GM04504 (cell line): ENCODE data around the gene MYCBP2.

Experiments
- DNase-seq: peaks from one replicate; pipeline ENCODE4 v3.0.0-alpha.2; 2012; ENCODE audit warnings: low read depth

Gene MYCBP2

GRCh38 chr13:77093735-77094134 lies 233.2 kb downstream of the MYCBP2 start:
- no peak for DNase-seq

GRCh38 chr13:77084755-77085154 lies 242.1 kb downstream of the MYCBP2 start:
- DNase-seq = no peak

- no peak for DNase-seq
These were observed 246.9 kb downstream of the MYCBP2 start for GRCh38 chr13:77079902-77080413.

GRCh38 chr13:77067519-77067918 lies 259.4 kb downstream of the MYCBP2 start:
- DNase-seq = no peak

- no peak for DNase-seq
These were observed 261.3 kb downstream of the MYCBP2 start for GRCh38 chr13:77065461-77066147.

- DNase-seq = no peak
These were observed 264.8 kb downstream of the MYCBP2 start for GRCh38 chr13:77062097-77062496.

GRCh38 chr13:77061362-77061761 lies 265.5 kb downstream of the MYCBP2 start:
- no peak for DNase-seq

- DNase-seq = no peak
These were observed 270.0 kb downstream of the MYCBP2 start for GRCh38 chr13:77056886-77057285.

GRCh38 chr13:77056382-77056781 lies 270.5 kb downstream of the MYCBP2 start:
- DNase-seq = no peak

- DNase-seq = no peak
These were observed 271.7 kb downstream of the MYCBP2 start for GRCh38 chr13:77055158-77055557.

- no peak for DNase-seq
These were observed 273.7 kb downstream of the MYCBP2 start for GRCh38 chr13:77053192-77053591.

- no peak for DNase-seq
These were observed 278.2 kb downstream of the MYCBP2 start for GRCh38 chr13:77048681-77049080.

- no peak for DNase-seq
These were observed 279.1 kb downstream of the MYCBP2 start for GRCh38 chr13:77047649-77048343.

- no peak for DNase-seq
These were observed 284.2 kb downstream of the MYCBP2 start for GRCh38 chr13:77042566-77043177.

- DNase-seq = no peak
These were observed 286.1 kb downstream of the MYCBP2 start for GRCh38 chr13:77040835-77041234.

GRCh38 chr13:77040076-77040475 lies 286.8 kb downstream of the MYCBP2 start:
- DNase-seq = no peak

GRCh38 chr13:77038907-77039480 lies 287.9 kb downstream of the MYCBP2 start:
- DNase-seq = no peak

- no peak for DNase-seq
These were observed 290.6 kb downstream of the MYCBP2 start for GRCh38 chr13:77036279-77036678.

GRCh38 chr13:77034881-77035280 lies 292.0 kb downstream of the MYCBP2 start:
- DNase-seq = no peak

GRCh38 chr13:77033717-77034302 lies 293.1 kb downstream of the MYCBP2 start:
- DNase-seq = no peak

GRCh38 chr13:77031656-77032243 lies 295.1 kb downstream of the MYCBP2 start:
- no peak for DNase-seq

GRCh38 chr13:77029436-77029835 lies 297.5 kb downstream of the MYCBP2 start:
- DNase-seq = no peak
